GM18502 (cell line): ENCODE measurements around the gene HS3ST5.

Source experiments
- ATAC-seq: cut with Tn5 transposase; IDR thresholded peaks from one replicate; pipeline ENCODE4 v1.9.1; 2021; ENCODE audit warnings: mild to moderate bottlenecking; ENCODE audit not compliant: unreplicated experiment, poor library complexity

Gene HS3ST5, protein sequence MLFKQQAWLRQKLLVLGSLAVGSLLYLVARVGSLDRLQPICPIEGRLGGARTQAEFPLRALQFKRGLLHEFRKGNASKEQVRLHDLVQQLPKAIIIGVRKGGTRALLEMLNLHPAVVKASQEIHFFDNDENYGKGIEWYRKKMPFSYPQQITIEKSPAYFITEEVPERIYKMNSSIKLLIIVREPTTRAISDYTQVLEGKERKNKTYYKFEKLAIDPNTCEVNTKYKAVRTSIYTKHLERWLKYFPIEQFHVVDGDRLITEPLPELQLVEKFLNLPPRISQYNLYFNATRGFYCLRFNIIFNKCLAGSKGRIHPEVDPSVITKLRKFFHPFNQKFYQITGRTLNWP

GRCh38 chr6:114342826-114343781 is at the start of gene HS3ST5:
TSS of gene HS3ST5 (minus strand) at chr6:114343023. CDS start at chr6:114062845, 280,178 bp downstream.
- ATAC-seq, result peak; percentile 54

DNA sequence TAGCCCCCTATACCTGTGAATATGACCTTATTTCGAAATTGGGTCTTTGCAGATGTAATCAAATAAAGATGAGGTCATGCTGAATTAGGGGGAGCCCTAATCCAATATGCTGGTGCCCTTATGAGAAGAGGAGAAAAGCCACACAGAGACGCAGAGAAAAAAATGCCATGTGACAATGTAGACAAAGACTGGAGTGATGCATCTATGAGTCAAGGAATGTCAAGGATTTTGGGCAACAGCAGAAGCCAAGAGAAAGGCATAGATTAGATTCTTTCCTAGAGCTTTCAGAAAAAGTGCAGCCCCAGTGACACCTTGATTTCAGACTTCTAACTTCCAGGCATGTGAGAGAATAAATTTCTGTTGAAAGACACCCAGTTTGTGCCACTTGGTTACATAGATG is 47.4 kb upstream of the HS3ST5 start:
- ATAC-seq, result no peak

GRCh38 chr6:114389111-114389510 is 46.3 kb upstream of the HS3ST5 start:
- no peak for ATAC-seq

DNA sequence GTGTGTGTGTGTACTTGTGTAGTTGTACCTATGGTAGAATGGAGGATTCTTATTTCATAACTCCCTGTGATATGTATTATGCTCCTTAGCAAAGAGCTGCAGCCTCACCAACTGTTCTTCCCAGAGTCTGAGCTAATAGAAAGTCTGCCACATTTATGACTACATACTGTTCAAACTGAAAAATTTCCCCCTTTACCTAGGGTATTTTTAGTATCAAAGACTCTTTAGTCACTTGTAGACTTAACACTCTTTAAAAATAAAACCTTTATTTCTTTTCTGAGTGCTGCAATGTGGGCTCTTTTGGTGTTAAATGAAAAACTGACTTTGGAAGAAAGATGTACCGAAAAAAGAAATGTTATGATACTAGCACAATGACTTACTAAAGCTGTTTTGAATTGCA is 39.6 kb upstream of the HS3ST5 start:
- ATAC-seq, result no peak

DNA sequence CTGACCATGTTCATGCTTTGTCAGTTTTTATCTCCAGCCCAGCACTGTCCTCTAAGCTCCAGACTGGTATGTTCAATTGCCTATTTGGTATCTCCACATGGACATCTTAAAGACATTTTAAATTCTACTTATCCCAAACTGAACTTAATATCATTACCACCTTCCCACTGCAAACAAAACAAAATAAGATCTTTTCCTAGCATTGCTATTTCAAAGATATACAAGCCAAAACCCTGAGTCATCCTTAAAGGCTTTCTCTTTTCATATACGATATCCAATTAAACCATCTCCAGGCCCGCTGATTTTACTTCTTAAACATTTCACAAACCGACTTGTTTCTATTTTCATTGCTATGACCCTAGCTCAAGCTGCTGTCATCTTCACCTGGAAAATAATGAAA is 35.1 kb upstream of the HS3ST5 start:
- no peak for ATAC-seq

DNA sequence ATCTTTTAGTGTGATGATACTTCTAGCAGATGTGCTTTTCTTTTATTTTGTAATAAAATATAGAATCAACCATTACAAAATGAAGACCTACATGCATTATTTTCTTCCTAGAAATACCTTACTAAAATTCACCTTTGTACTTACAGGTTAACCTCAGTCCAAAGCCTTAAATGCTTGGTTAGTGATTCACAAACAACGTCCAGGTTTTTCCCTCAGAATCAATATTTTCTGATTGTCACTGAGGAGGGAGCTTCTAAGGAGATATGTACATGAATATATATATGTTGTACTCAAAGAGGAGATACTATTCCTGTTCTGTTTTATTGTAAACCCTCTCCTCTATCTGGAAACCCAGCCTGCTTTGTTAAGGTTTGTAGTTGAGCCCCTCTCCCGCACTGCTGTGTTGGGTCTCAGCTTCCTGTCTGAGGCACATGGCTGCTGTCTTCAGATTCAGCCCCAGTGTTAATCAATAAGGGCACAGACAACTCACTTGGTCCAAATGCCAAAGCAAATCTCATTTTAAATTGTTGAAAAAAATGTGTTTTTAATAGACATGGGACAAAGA is 33.9 kb upstream of the HS3ST5 start:
- no peak for ATAC-seq

GRCh38 chr6:114375541-114376192 is 32.8 kb upstream of the HS3ST5 start:
- ATAC-seq, result no peak

GRCh38 chr6:114367315-114367961 is 24.6 kb upstream of the HS3ST5 start:
- ATAC-seq, result no peak

- no peak for ATAC-seq
Measured at GRCh38 chr6:114366899-114367298, 24.1 kb upstream of the HS3ST5 start.

GRCh38 chr6:114364301-114364700 is 21.5 kb upstream of the HS3ST5 start:
- ATAC-seq, result no peak

DNA sequence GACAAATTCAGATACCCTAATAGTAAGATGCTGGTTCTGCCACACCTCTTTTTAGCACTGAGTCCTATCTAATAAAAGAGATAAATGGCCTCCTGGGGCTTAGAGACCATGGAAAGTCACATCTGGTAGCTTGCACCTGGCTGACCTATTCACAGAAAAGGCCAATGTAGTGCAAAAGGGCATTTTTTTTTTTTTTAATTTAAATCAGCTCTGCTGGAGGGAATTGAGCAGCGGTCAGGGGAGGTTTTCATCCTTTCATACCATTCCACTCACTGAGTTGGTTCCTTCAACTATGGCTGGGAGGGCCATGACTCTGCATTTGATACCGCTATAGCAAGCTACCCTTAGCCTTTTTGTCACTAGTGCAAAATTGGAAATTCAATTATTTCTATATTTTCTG is 20.1 kb upstream of the HS3ST5 start:
- ATAC-seq, result no peak

DNA sequence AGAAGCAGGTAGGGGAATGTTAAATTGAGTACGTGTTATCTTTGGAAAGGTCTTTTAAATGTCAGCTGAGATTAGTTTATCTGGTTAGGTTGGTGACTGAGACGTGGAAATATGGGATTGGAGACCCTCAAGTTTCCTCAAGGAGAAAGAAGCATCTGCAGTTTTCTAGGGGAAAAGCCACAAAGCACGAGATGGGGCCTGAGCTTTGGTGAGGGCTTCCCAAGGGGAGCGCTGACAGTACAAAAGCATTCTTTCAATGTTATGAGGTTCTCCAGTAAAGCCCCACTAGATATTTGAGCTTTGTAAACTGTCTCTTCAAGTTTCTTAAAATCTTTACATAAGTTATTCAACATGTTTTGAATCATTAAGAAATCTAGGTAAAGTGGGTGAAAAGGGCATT is 19.6 kb upstream of the HS3ST5 start:
- ATAC-seq, result no peak

DNA sequence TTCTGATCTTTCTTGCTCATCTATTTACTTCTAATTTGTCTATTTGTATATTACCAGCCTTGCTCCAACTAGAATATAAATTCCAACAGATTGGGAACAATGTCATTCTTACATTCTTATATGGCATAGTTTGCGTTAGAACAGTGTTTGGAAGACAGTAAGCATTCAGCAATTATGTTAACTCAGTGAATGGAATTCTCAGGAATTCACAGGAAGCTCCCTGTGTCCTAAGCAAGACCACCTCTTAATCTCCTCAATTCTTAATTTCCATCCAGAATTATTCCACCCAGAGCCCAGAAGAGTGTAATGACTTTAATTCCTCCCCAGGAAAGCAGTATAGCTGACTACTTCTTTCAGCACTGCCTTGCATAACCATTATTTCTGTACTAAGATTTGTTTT is 18.2 kb upstream of the HS3ST5 start:
- ATAC-seq, result no peak

GRCh38 chr6:114355300-114355699 is 12.5 kb upstream of the HS3ST5 start:
- ATAC-seq, result no peak

GRCh38 chr6:114354482-114354881 is 11.7 kb upstream of the HS3ST5 start:
- ATAC-seq, result no peak

GRCh38 chr6:114346451-114346850 is 3.6 kb upstream of the HS3ST5 start:
- no peak for ATAC-seq

- ATAC-seq, result no peak
Measured at GRCh38 chr6:114344971-114345275, 2.1 kb upstream of the HS3ST5 start.

DNA sequence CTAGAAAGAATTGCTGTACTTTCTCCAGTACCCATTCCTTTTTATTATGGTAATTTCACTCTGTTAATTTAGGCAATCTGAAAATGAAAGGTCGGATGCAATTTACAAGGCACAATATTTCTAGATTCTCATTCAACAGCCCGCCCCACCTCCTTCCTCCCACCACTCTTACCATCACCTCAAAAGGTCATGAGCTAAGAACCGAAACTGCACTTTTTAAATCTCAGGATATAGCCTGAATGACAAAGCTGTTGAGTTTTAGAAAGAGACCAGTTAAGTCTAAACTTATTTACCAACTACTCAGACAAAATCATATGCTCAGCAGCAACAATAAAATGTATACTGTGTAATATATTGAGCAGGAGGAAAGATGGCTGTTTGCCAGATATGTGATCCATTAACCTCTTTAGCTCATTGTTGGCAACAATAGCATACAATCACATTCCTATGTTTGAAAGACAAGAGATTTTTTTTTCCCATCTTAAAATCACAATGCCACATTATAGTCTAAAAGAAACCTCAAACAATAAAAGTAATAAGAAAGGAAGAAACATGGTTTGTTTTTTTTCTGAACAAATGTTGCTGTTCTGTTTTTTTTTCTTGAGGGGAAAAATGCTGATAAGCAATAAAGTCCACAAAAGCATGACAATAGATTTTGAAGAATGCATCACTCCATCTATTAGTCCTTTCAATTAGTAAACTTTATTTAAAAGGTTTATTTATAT is 1.6 kb upstream of the HS3ST5 start:
- no peak for ATAC-seq

- no peak for ATAC-seq
Measured at GRCh38 chr6:114343782-114344144, 940 bp upstream of the HS3ST5 start.
